HepG2 (cell line): Measurements from ENCODE around the gene OR6S1. TPM values are rescaled to one million over a fixed set of nuclear protein-coding genes. Genes with fewer than 3 reads are reported as not detected.

Experiments
- CEBPZ ChIP-seq: IDR thresholded peaks from 2 replicates; pipeline ENCODE4 v1.6.1; 2012; ENCODE audit warnings: low read length, improper control_type of control experiment
- HOXA3 ChIP-seq: sonication (generic); formaldehyde crosslinking; IDR thresholded peaks from 2 replicates; pipeline ENCODE4 v1.5.0; 2020; ENCODE audit warnings: missing genetic modification reagents
- HOXA5 ChIP-seq: sonication (generic); formaldehyde crosslinking; IDR thresholded peaks from 2 replicates; pipeline ENCODE4 v1.4.0; 2020; ENCODE audit warnings: missing genetic modification reagents
- IRF2 ChIP-seq: IDR thresholded peaks from 2 replicates; pipeline ENCODE4 v1.6.1; 2018; ENCODE audit warnings: missing genetic modification reagents, missing compliant biosample characterization
- KDM1A ChIP-seq: IDR thresholded peaks from 2 replicates; pipeline ENCODE4 v1.6.1; 2016; ENCODE audit warnings: missing compliant biosample characterization
- KLF13 ChIP-seq: sonication (generic); formaldehyde crosslinking; IDR thresholded peaks from 2 replicates; pipeline ENCODE4 v1.4.0; 2020; ENCODE audit warnings: mild to moderate bottlenecking, missing genetic modification reagents
- MEF2D ChIP-seq: sonication (generic); formaldehyde crosslinking; IDR thresholded peaks from 2 replicates; pipeline ENCODE4 v1.5.1; 2020; ENCODE audit warnings: mild to moderate bottlenecking, missing genetic modification reagents
- MTA3 ChIP-seq: sonication (generic); formaldehyde crosslinking; IDR thresholded peaks from 2 replicates; pipeline ENCODE4 v1.4.0; 2020; ENCODE audit warnings: missing genetic modification reagents
- RFXAP ChIP-seq: sonication (generic); formaldehyde crosslinking; IDR thresholded peaks from 2 replicates; pipeline ENCODE4 v1.4.0; 2020; ENCODE audit warnings: missing genetic modification reagents, borderline replicate concordance
- SOX5 ChIP-seq: IDR thresholded peaks from 2 replicates; pipeline ENCODE4 v1.6.1; 2016; ENCODE audit warnings: borderline replicate concordance
- ZNF234 ChIP-seq: sonication (generic); formaldehyde crosslinking; conservative IDR thresholded peaks from 2 replicates; pipeline ENCODE4 v1.5.1; 2020; ENCODE audit warnings: mild to moderate bottlenecking, missing genetic modification reagents
- ZNF800 ChIP-seq: sonication (generic); formaldehyde crosslinking; IDR thresholded peaks from 2 replicates; pipeline ENCODE4 v1.4.0; 2020; ENCODE audit warnings: missing genetic modification reagents
- ZNF839 ChIP-seq: sonication (generic); formaldehyde crosslinking; IDR thresholded peaks from 2 replicates; pipeline ENCODE4 v1.4.0; 2020; ENCODE audit warnings: missing genetic modification reagents, mild to moderate bottlenecking, borderline replicate concordance
- ZXDC ChIP-seq: sonication (generic); formaldehyde crosslinking; IDR thresholded peaks from 2 replicates; pipeline ENCODE4 v1.5.0; 2020; ENCODE audit warnings: mild to moderate bottlenecking, missing genetic modification reagents
- polyA plus RNA-seq, 8 experiments: library from polyadenylated mRNA; depleted of rRNA in 3 of 8; stranded (reverse) in 7 of 8; unstranded in 1 of 8; fragments of >200 nt; fragmentation: Illumina TruSeq in 4 of 8; extraction: Trizol in 4 of 8; gene quantifications; 2 replicates each; pipeline versions ENCODE4 v1.2.1 to v1.2.3, GENCODE V29; 2011 to 2016; ENCODE audit warnings: low read depth in 4 of 8, missing spikeins in 1 of 8, mixed read lengths in 1 of 8; ENCODE audit not compliant: insufficient read depth in 1 of 8
- total RNA-seq, 5 experiments: library from RNA; depleted of rRNA; stranded (reverse); fragments of >200 nt; fragmentation: Illumina TruSeq; extraction: Trizol; gene quantifications; 2 replicates each; pipeline ENCODE4 v1.2.3, GENCODE V29; 2016; ENCODE audit warnings: low read depth in 1 of 5

OR6S1 gene
- total and polyA plus RNA-seq, 2 of the 13 experiments (the other 11 are each of a cell fraction or from before 2014, with no cell fraction given), result 0.09 TPM; not detected in 1

GRCh38 chr14:20630340-20631022 is 11.0 kb downstream of the OR6S1 start (continued):
- TF ChIP-seq HOXA3 (CRISPR knock-in tag), result no peak
- 0 out of 2 replicates have a peak, but pooled peaks have one; percentile 38 for TF ChIP-seq ZNF839
- no peak for TF ChIP-seq RFXAP (CRISPR knock-in tag)
- TF ChIP-seq KDM1A (CRISPR knock-in tag), result 0 out of 2 replicates have a peak, but pooled peaks have one; percentile 6
- TF ChIP-seq ZNF800 (CRISPR knock-in tag), result no peak
- TF ChIP-seq MEF2D, result no peak
- peak; percentile 19; the same call in 1 of the 2 replicates for TF ChIP-seq SOX5 (CRISPR knock-in tag)
- TF ChIP-seq MTA3 (CRISPR knock-in tag), result no peak
- no peak for TF ChIP-seq CEBPZ
- TF ChIP-seq KLF13 (CRISPR knock-in tag), result no peak
- no peak for TF ChIP-seq ZXDC (CRISPR knock-in tag)
- 0 out of 2 replicates have a peak, but pooled peaks have one; percentile 34 for TF ChIP-seq HOXA5 (CRISPR knock-in tag)
- no peak for TF ChIP-seq ZNF234 (CRISPR knock-in tag)
- TF ChIP-seq IRF2, result peak; percentile 59
